ENCODE data around the gene FETUB.
"Not testable (repeated sequence)": the region's sequence is repeated elsewhere in the genome, so short reads cannot be mapped to it uniquely, and the experiment has no call there.

FETUB gene

DNA sequence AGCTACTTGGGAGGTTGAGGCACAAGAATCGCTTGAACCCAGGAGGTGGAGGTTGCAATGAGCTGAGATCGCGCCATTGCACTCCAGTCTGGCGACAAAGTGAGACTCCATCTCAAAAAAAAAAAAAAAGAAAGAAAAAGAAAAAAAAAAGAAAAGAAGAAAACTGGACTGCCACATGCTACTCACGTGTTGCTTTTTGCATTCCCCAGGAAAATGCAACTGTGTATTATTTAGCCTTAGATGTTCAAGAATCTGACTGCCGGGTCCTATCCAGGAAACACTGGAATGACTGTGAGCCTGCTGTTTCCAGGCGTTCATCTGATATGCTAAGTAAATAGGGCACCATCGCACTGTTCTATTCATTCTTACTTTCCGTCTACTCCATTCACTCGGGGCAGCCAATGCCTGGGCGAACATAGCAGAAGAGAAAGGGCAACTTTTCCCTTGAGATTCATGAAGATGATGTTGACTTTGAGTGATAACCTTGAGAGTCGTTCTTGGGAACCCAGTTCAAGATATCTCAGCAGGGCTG is 47.0 kb downstream of the FETUB start:
- no peak overlapping the region for H3K4me3 ChIP-seq (replicated peaks; ENCODE audit: low read depth, low read length)
- DNase-seq (ENCODE audit: low read depth): no peak
- TF ChIP-seq CTCF (IDR thresholded peaks at IDR 0.05; ENCODE audit: low read length, missing control alignments): no peak

- DNase-seq (ENCODE audit: low read depth); H3K4me3 ChIP-seq (replicated peaks; ENCODE audit: low read depth, low read length): not testable (repeated sequence)
Observed at GRCh38 chr3:186690304-186690703, 50.1 kb downstream of the FETUB start.

DNA sequence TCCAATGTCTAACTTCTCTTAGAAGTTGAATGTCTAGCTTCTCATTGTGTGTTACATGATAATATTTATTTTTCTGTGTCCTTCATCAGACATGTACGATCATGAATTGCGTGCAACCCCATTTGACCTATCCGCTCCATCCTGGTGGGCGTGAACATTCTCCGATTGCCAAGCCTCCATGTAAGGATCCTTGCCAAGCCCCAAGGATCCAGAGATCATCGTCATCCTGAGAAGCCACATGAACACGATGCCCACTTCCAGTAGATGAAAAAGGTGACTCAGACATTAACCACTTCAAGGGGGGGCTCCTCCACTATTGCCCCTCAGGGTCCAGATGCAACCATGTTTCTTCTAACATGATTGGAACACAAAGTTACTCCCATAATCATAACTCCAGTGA is 51.5 kb downstream of the FETUB start:
- no peak for TF ChIP-seq CTCF (IDR thresholded peaks at IDR 0.05; ENCODE audit: low read length, missing control alignments)
- DNase-seq (ENCODE audit: low read depth): no peak
- no peak overlapping the region for H3K4me3 ChIP-seq (replicated peaks; ENCODE audit: low read depth, low read length)

- no peak for DNase-seq (ENCODE audit: low read depth)
- no peak for TF ChIP-seq CTCF (IDR thresholded peaks at IDR 0.05; ENCODE audit: low read length, missing control alignments)
- H3K4me3 ChIP-seq (replicated peaks; ENCODE audit: low read depth, low read length): no peak overlapping the region
Observed at GRCh38 chr3:186693843-186694242, 53.6 kb downstream of the FETUB start.

DNA sequence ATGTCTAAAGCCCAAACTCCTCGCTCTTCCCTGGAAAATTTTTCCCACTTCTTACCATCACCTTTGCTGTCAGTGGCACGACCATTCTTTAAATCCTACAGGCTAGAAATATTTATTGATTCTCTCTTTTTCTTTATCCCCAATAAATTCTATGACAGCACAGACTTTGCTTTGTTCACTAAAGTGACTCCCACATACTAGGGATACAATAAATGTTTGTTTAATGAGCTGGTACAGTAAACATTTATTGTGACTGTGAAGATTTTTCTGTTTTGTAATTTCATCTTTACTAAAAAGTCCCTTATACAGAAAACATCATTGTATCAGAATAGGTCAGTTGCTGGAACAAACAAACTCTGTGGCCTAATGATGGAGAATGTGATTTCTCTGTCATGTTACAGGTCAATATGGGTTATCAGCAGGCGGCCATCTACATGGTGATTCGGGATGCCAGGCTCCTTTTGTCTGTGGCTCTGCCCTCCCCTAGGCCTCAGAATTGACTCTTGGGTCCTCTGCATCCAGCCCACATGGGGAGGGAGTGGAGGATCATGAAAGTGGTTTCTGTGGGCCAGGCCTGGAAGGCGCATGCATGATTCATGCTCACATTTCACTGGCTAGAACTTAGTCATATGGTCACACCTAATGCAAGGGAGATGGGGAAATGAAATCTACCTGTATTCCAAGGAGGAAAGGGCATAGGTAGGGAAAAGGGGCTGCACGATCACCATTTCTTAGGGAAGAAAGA is 54.3 kb downstream of the FETUB start:
- DNase-seq (ENCODE audit: low read depth): no peak

GRCh38 chr3:186696522-186696921 is 56.3 kb downstream of the FETUB start:
- no peak for DNase-seq (ENCODE audit: low read depth)
- H3K4me3 ChIP-seq (replicated peaks; ENCODE audit: low read depth, low read length): no peak overlapping the region
- TF ChIP-seq CTCF (IDR thresholded peaks at IDR 0.05; ENCODE audit: low read length, missing control alignments): no peak

More for the DNA sequence above, 54.3 kb downstream of the FETUB start:
- no peak for TF ChIP-seq CTCF (IDR thresholded peaks at IDR 0.05; ENCODE audit: low read length, missing control alignments)
- no peak overlapping the region for H3K4me3 ChIP-seq (replicated peaks; ENCODE audit: low read depth, low read length)

DNA sequence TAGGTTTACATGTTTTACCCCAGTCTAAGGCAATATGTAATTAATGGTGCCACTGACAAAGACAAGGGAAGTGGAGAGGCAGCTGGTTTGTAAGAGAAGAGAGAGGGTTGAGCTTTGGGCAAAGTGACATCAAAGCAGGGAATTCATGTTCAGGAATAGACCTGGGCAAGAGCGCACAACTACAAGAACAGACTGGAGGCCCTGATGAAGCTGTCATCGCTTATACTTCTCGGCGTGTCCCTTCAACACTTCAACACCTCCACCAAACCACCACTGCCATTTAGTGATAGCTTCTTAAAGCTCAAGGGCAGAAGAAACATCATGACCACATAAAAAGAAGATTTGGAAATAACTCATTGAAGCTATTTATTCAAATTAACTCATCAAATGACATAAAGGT is 57.3 kb downstream of the FETUB start:
- no peak for DNase-seq (ENCODE audit: low read depth)
- no peak for TF ChIP-seq CTCF (IDR thresholded peaks at IDR 0.05; ENCODE audit: low read length, missing control alignments)
- no peak overlapping the region for H3K4me3 ChIP-seq (replicated peaks; ENCODE audit: low read depth, low read length)

Data from fibroblast of pulmonary artery (primary cell).